ENCODE data around the gene UCP2. TPM values are rescaled to one million over a fixed set of nuclear protein-coding genes. Genes with fewer than 3 reads are reported as not detected.
A peak's percentile ranks its signal among the peaks of the same experiment; 100 is the strongest.

UCP2 gene
- total and polyA plus RNA-seq, 10 of the 15 experiments (the other 5 are each of a cell fraction or from before 2014, with no cell fraction given): 32.9 to 248 (median 154) TPM

- no peak within 1 kb of the TSS for H3K4me3 ChIP-seq
- DNase-seq (ENCODE audit: low read depth, low spot score) (no peak), FAIRE-seq (no peak), ATAC-seq (no peak)
- ChIA-PET CTCF (interaction anchor here (0.6 to 1.9 kb wide), 6 partner anchors 11 to 462 kb away, joined by 3 to 5 read pairs (median 4); no protein-coding TSS in a partner anchor), POLR2A (interaction anchor here (0.5 to 0.7 kb wide), 2 partner anchors 10 to 46 kb away, joined by 3 to 4 read pairs; no protein-coding TSS in a partner anchor), SMC1A (ENCODE audit: uncharacterized antibody, unreplicated experiment) (interaction anchor here (0.9 kb wide), 1 partner anchor 45 kb away, joined by 3 read pairs; no protein-coding TSS in a partner anchor), RAD21 (ENCODE audit: unreplicated experiment) (interaction anchor here (0.6 to 1.5 kb wide), 3 partner anchors 12 to 318 kb away, joined by 3 to 6 read pairs (median 5); no protein-coding TSS in a partner anchor)
- no peaks in the 10 kb centered on the region for H4K20me1 ChIP-seq (ENCODE audit: control insufficient read depth, insufficient read depth)
- WGBS (ENCODE audit: insufficient coverage, insufficient replicate concordance, low lambda C conversion rate, missing lambda C conversion rate): 63% methylated on average over 9 of the region's 9 CpGs
- no peak within 1 kb of the TSS for H3K4me2 ChIP-seq (ENCODE audit: control insufficient read depth, insufficient read depth)
- no peaks in the 10 kb centered on the region for H3K27me3 ChIP-seq (replicated peaks in 1 of 2; ENCODE audit: control insufficient read depth in 2 of 2, insufficient read depth in 2 of 2, low read length in 1 of 2)
- no peak within 1 kb of the TSS for H3K27ac ChIP-seq (ENCODE audit: control insufficient read depth, insufficient read depth)
- intact Hi-C loops (cut with micrococcal nuclease; ENCODE audit: unreplicated experiment) (no loop called here), in situ Hi-C loops (cut with MboI) (no loop called here)
- no peak within 1 kb of the TSS for H3K9ac ChIP-seq (ENCODE audit: control insufficient read depth, insufficient read depth, low read length)
- no peak within 1 kb of the TSS for H2AFZ ChIP-seq (ENCODE audit: control insufficient read depth, low read depth, low read length)
- TF ChIP-seq BACH1 (IDR thresholded peaks at IDR 0.05; ENCODE audit: borderline replicate concordance) (no peak), PKNOX1 (IDR thresholded peaks at IDR 0.05) (0 out of 2 replicates have a peak, but pooled peaks have one; percentile 22)
- BruUV-seq (replicated peaks): no TSS peak
- H3K4me1 ChIP-seq (ENCODE audit: control insufficient read depth, insufficient read depth, low read length): peaks cover 27% of the 10 kb centered on the region
- no peaks in the 10 kb centered on the region for H3K9me3 ChIP-seq (replicated peaks; ENCODE audit: control insufficient read depth, insufficient read depth, low read length)
- H3K36me3 ChIP-seq (ENCODE audit: control insufficient read depth in 2 of 2, insufficient read depth in 2 of 2, low read length in 1 of 2): peaks cover 0 to 1% of the 10 kb centered on the region in 2 experiments
- H3K79me2 ChIP-seq (ENCODE audit: control insufficient read depth, insufficient read depth, low read length): no peaks in the 10 kb centered on the region
Measured at GRCh38 chr11:74008373-74009229, 26.0 kb upstream of the UCP2 start, which contains the start of gene UCP3. TSS of gene UCP3 (minus strand) at chr11:74009085. CDS start at chr11:74007042, 2,043 bp downstream.

Data from GM12878 (cell line).